Neuron (in vitro differentiated cells): ENCODE data around the gene IL10RB.

Experiments used
- H2AFZ ChIP-seq: one replicate; pipeline ENCODE4 v1.6.1; 2013; ENCODE audit warnings: low read depth, mild to moderate bottlenecking, inconsistent platforms, low read length, moderate library complexity
- H3K27me3 ChIP-seq: one replicate; pipeline ENCODE4 v1.6.1; 2013; ENCODE audit warnings: low read length; ENCODE audit not compliant: insufficient read depth
- H3K36me3 ChIP-seq: one replicate; pipeline ENCODE4 v1.6.1; 2013; ENCODE audit warnings: low read length; ENCODE audit not compliant: insufficient read depth
- H3K4me1 ChIP-seq: one replicate; pipeline ENCODE4 v1.6.1; 2013; ENCODE audit warnings: low read length; ENCODE audit not compliant: insufficient read depth
- H3K4me3 ChIP-seq: 2 replicates; pipeline ENCODE4 v1.5.1; 2013; ENCODE audit warnings: mild to moderate bottlenecking, low read length, moderate library complexity
- H3K9me3 ChIP-seq: one replicate; pipeline ENCODE4 v1.6.1; 2013; ENCODE audit warnings: low read length

IL10RB gene

GRCh38 chr21:33283203-33283602 is 17.0 kb downstream of the IL10RB start:
- no peak overlapping the region for H2AFZ ChIP-seq
- H3K4me3 ChIP-seq = no peak overlapping the region
- H3K9me3 ChIP-seq = peaks cover 9% of the 10 kb centered on the region
- no peaks in the 10 kb centered on the region for H3K4me1 ChIP-seq
- H3K36me3 ChIP-seq = peaks cover 18% of the 10 kb centered on the region
- no peaks in the 10 kb centered on the region for H3K27me3 ChIP-seq

- H3K4me3 ChIP-seq = no peak overlapping the region
- no peaks in the 10 kb centered on the region for H3K9me3 ChIP-seq
Observed at GRCh38 chr21:33286076-33286475, 19.9 kb downstream of the IL10RB start.

DNA sequence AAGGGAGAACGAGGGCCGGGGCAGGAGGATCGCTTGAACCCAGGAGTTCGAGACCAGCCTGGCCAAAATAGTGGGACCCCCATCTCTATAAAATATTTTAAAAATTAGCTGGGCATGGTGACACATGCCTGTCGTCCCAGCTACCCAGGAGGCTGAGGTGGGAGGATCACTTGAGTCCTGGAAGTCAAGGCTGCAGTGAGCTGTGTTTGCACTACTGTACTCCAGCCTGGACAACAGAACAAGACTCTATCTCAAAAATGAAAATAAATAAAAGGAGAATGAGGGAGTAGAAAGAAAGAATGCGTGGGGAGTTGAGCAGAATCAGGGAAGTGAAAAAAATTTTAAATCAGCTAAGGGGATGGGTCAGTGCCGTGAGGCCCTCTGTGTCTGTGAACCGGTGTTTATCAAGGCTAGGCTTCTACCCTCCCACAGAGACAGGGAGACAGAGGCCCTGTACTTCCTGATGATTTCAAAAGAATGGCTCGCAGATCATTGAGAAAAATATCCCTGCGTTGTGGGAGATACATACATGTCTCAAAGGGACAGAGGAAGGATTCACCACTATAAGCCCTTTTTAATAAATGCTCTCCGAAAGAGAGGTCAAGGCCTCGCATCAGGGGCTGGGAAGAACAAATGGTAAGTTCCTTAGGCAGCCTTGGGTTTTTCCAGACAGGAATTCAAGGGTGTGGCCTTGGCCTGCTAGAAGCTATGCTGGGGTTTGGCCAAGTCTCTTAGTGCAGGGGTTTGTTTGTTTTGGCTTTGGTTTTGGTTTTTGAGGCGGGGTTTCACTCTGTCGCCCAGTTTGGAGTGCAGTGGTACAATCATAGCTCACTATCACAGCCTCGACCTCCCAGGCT is 20.7 kb downstream of the IL10RB start:
- no peaks in the 10 kb centered on the region for H3K4me1 ChIP-seq
- no peak overlapping the region for H2AFZ ChIP-seq
- no peaks in the 10 kb centered on the region for H3K9me3 ChIP-seq
- H3K36me3 ChIP-seq = peaks cover 16% of the 10 kb centered on the region
- H3K27me3 ChIP-seq = no peaks in the 10 kb centered on the region
- H3K4me3 ChIP-seq = no peak overlapping the region

More at GRCh38 chr21:33286076-33286475, 19.9 kb downstream of the IL10RB start:
- peaks cover 14% of the 10 kb centered on the region for H3K36me3 ChIP-seq
- no peak overlapping the region for H2AFZ ChIP-seq
- H3K4me1 ChIP-seq = no peaks in the 10 kb centered on the region
- no peaks in the 10 kb centered on the region for H3K27me3 ChIP-seq

GRCh38 chr21:33289199-33289819 is 23.1 kb downstream of the IL10RB start:
- H2AFZ ChIP-seq = no peak overlapping the region
- no peaks in the 10 kb centered on the region for H3K4me1 ChIP-seq
- no peak overlapping the region for H3K4me3 ChIP-seq
- no peaks in the 10 kb centered on the region for H3K9me3 ChIP-seq
- H3K27me3 ChIP-seq = no peaks in the 10 kb centered on the region
- H3K36me3 ChIP-seq = peaks cover 8% of the 10 kb centered on the region

DNA sequence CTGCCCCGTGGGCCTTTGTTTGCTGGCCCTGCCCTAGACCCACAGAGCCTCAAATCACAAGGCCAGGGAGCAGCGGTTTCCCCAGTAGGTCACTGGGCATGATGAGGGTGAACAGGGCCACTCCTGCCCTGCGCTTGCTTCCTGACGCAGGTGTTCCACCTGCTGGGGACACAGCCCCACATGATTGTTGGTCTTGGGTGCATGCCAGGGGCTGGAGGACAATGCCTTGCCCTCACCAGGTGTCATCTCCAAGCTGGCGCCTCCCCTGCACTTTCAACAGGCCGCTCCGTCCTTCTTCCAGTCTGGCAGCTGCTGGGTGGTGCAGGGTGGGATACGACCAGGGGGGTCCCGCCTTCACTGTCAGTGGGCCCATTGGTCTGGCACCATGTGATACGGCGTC is 24.3 kb downstream of the IL10RB start:
- Histone ChIP-seq H3K27me3 (no peaks in the 10 kb centered on the region), H3K4me3 (no peak overlapping the region), H3K36me3 (peaks cover 8% of the 10 kb centered on the region), H3K9me3 (no peaks in the 10 kb centered on the region), H2AFZ (no peak overlapping the region), H3K4me1 (no peaks in the 10 kb centered on the region)

DNA sequence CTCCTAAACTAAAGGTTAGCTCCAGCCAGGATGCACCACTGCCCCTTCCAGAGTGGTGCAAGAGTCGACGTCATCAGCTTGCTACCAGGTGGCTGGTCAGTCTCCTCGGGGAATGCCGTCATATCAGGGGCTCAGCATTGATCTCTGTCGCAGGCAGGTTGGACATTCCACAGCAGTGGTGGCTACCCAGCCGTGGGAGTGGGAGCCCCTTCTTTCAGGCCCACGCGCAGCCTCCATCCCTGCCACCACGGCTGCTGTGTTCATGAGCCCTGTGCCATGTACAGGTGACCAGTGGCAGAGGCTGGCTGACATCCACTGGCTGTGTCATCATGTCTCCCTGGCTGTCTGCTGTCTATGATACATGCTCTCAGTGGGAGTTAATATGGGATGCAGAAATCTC is 25.5 kb downstream of the IL10RB start:
- Histone ChIP-seq H3K36me3 (peaks cover 4% of the 10 kb centered on the region), H3K27me3 (no peaks in the 10 kb centered on the region), H3K9me3 (no peaks in the 10 kb centered on the region), H3K4me1 (no peaks in the 10 kb centered on the region), H2AFZ (no peak overlapping the region), H3K4me3 (no peak overlapping the region)

DNA sequence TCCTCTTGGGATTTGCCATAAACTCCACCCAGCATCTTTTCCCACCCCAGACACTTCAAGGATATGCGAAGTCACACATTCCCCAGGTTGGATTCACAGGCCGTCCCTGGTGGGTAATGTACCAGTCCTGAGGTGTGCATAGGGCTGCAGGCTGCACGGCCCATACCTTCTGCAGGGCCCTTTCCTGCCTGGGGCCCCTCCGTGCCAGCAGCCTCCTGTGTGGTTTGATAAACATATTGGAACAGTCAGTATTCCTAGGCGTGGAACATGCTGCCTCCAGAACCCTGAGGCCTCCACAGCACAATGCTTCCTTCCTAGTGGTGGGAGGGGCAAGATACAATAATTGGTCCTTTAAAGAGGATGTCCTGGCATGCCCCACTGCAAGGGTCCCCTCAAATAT is 26.6 kb downstream of the IL10RB start:
- Histone ChIP-seq H3K4me1 (no peaks in the 10 kb centered on the region), H3K4me3 (no peak overlapping the region), H3K9me3 (no peaks in the 10 kb centered on the region), H3K27me3 (no peaks in the 10 kb centered on the region), H3K36me3 (peaks cover 4% of the 10 kb centered on the region), H2AFZ (no peak overlapping the region)

GRCh38 chr21:33293136-33293535 is 27.0 kb downstream of the IL10RB start:
- no peak overlapping the region for H3K4me3 ChIP-seq
- peaks cover 2% of the 10 kb centered on the region for H3K36me3 ChIP-seq

DNA sequence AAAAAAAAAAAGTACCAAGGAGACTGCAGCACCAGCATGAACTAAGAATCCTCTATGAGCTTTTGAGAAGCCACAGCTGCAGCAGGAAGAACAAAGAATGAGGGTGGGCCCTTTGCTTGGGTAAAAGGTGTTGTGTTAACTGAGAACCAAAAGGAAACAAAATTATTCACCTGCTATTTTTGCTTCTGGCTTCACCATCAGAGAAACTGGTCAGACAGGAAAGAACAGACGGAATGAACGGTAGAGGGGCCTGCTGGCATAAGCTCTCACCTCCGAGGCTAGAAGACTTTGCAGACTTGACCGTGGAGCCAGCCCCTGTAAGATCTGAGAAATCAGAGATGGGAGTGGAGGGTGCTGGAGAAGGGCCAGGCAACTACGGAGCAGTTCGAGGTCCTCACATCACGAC is 27.6 kb downstream of the IL10RB start:
- H3K9me3 ChIP-seq = no peaks in the 10 kb centered on the region
- no peak overlapping the region for H3K4me3 ChIP-seq
- no peaks in the 10 kb centered on the region for H3K4me1 ChIP-seq
- H3K36me3 ChIP-seq = peaks cover 2% of the 10 kb centered on the region
- H3K27me3 ChIP-seq = no peaks in the 10 kb centered on the region
- H2AFZ ChIP-seq = no peak overlapping the region

More at GRCh38 chr21:33293136-33293535, 27.0 kb downstream of the IL10RB start:
- no peak overlapping the region for H2AFZ ChIP-seq
- no peaks in the 10 kb centered on the region for H3K9me3 ChIP-seq
- no peaks in the 10 kb centered on the region for H3K4me1 ChIP-seq
- no peaks in the 10 kb centered on the region for H3K27me3 ChIP-seq

DNA sequence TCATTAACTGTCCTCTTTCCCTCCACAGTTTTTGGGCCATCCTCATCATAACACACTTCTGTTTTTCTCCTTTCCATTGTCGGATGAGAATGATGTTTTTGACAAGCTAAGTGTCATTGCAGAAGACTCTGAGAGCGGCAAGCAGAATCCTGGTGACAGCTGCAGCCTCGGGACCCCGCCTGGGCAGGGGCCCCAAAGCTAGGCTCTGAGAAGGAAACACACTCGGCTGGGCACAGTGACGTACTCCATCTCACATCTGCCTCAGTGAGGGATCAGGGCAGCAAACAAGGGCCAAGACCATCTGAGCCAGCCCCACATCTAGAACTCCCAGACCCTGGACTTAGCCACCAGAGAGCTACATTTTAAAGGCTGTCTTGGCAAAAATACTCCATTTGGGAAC is 30.0 kb downstream of the IL10RB start:
- Histone ChIP-seq H3K36me3 (peaks cover 2% of the 10 kb centered on the region), H3K27me3 (no peaks in the 10 kb centered on the region), H3K4me1 (no peaks in the 10 kb centered on the region), H3K9me3 (no peaks in the 10 kb centered on the region), H3K4me3 (no peak overlapping the region), H2AFZ (no peak overlapping the region)

GRCh38 chr21:33299181-33299752 is 33.1 kb downstream of the IL10RB start:
- Histone ChIP-seq H3K36me3 (no peaks in the 10 kb centered on the region), H3K4me3 (no peak overlapping the region), H3K27me3 (no peaks in the 10 kb centered on the region), H3K9me3 (no peaks in the 10 kb centered on the region), H3K4me1 (no peaks in the 10 kb centered on the region), H2AFZ (no peak overlapping the region)

GRCh38 chr21:33300701-33301631 is 34.8 kb downstream of the IL10RB start:
- Histone ChIP-seq H3K36me3 (no peaks in the 10 kb centered on the region), H2AFZ (no peak overlapping the region), H3K27me3 (no peaks in the 10 kb centered on the region), H3K4me3 (no peak overlapping the region), H3K4me1 (no peaks in the 10 kb centered on the region), H3K9me3 (no peaks in the 10 kb centered on the region)
